NCI-H2107 treated with DMSO at 0.1 percent for 48 hours (cell line): ENCODE measurements around the gene RFX2.

Experiments
- DNase-seq: peaks from one replicate; lab custom pipeline; 2025; ENCODE audit not compliant: unreplicated experiment; lab: John Stamatoyannopoulos, UW

Gene RFX2

GRCh38 chr19:6061376-6062130 lies 48.7 kb downstream of the RFX2 start:
- no peak for DNase-seq

GRCh38 chr19:6060600-6061375 lies 49.5 kb downstream of the RFX2 start:
- DNase-seq = no peak

- no peak for DNase-seq
Measured at GRCh38 chr19:6059988-6060599, 50.2 kb downstream of the RFX2 start.

GRCh38 chr19:6059396-6059947 lies 50.8 kb downstream of the RFX2 start:
- no peak for DNase-seq

GRCh38 chr19:6058518-6059201 lies 51.6 kb downstream of the RFX2 start:
- no peak for DNase-seq

- DNase-seq = no peak
Measured at GRCh38 chr19:6057651-6058517, 52.4 kb downstream of the RFX2 start.

GRCh38 chr19:6056801-6057650 lies 53.3 kb downstream of the RFX2 start:
- DNase-seq = peak; percentile 5

GRCh38 chr19:6056282-6056741 lies 54.0 kb downstream of the RFX2 start:
- DNase-seq = no peak

GRCh38 chr19:6055013-6055795 lies 55.1 kb downstream of the RFX2 start:
- no peak for DNase-seq

GRCh38 chr19:6048793-6049405 lies 61.4 kb downstream of the RFX2 start:
- DNase-seq = peak; percentile 79

GRCh38 chr19:6048348-6048747 lies 62.0 kb downstream of the RFX2 start:
- no peak for DNase-seq

GRCh38 chr19:6047741-6048251 lies 62.5 kb downstream of the RFX2 start:
- no peak for DNase-seq

GRCh38 chr19:6047256-6047655 lies 63.0 kb downstream of the RFX2 start:
- no peak for DNase-seq

GRCh38 chr19:6045108-6045507 lies 65.2 kb downstream of the RFX2 start:
- no peak for DNase-seq

GRCh38 chr19:6044056-6044805 lies 66.1 kb downstream of the RFX2 start:
- DNase-seq = no peak

GRCh38 chr19:6042776-6043726 lies 67.2 kb downstream of the RFX2 start:
- DNase-seq = no peak
